CD14-positive monocyte (primary cell): ENCODE results near the gene PRPF38B. TPM values are rescaled to one million over a fixed set of nuclear protein-coding genes. Genes with fewer than 3 reads are reported as not detected.

Experiments used
- DNase-seq, 3 donors: peaks; one replicate each; pipeline ENCODE4 v3.0.0-alpha.2; 2011 to 2022
- H2AFZ ChIP-seq: 2 replicates; pipeline ENCODE4 v1.6.0; 2012; ENCODE audit warnings: mild to moderate bottlenecking, low read depth, low read length, inconsistent platforms; ENCODE audit not compliant: insufficient read depth, poor library complexity, severe bottlenecking
- H3K27ac ChIP-seq, 2 donors: 1 replicate in 1 of 2; 2 replicates in 1 of 2; pipeline ENCODE4 v1.5.1; 2012 to 2013; ENCODE audit warnings: low read length in 2 of 2, control low read depth in 1 of 2, inconsistent platforms in 1 of 2, low read depth in 1 of 2, mild to moderate bottlenecking in 1 of 2
- H3K27me3 ChIP-seq, 2 donors: one replicate each; pipeline versions ENCODE4 v1.6.0 to v1.6.1; 2011 to 2013; ENCODE audit warnings: low read length in 2 of 2; ENCODE audit not compliant: control insufficient read depth in 2 of 2, insufficient read depth in 2 of 2
- H3K36me3 ChIP-seq, 2 donors: replicated peaks in 1 of 2; 1 replicate in 1 of 2; 2 replicates in 1 of 2; pipeline versions ENCODE4 v1.5.1 to v1.6.1; 2012 to 2013; ENCODE audit warnings: low read length in 2 of 2, control low read depth in 1 of 2, inconsistent platforms in 1 of 2, mild to moderate bottlenecking in 1 of 2; ENCODE audit not compliant: insufficient read depth in 2 of 2, control insufficient read depth in 1 of 2
- H3K4me1 ChIP-seq, 2 donors: 1 replicate in 1 of 2; 2 replicates in 1 of 2; pipeline versions ENCODE4 v1.5.1 to v1.6.1; 2012 to 2013; ENCODE audit warnings: low read length in 2 of 2, control low read depth in 1 of 2, inconsistent platforms in 1 of 2, mild to moderate bottlenecking in 1 of 2, moderate library complexity in 1 of 2; ENCODE audit not compliant: insufficient read depth in 2 of 2, control insufficient read depth in 1 of 2
- H3K4me2 ChIP-seq: replicated peaks from 2 replicates; pipeline ENCODE3; 2012; ENCODE audit warnings: low read length, moderate library complexity, mild to moderate bottlenecking; ENCODE audit not compliant: poor library complexity, severe bottlenecking; ENCODE audit errors: extremely low read depth
- H3K4me3 ChIP-seq, 3 experiments: fragments of 200-600 bp in 1 of 3; sonication (generic) in 1 of 3; replicated peaks in 1 of 3; 1 replicate in 2 of 3; 2 replicates in 1 of 3; pipeline ENCODE4 v1.5.1; 2011 to 2013; ENCODE audit warnings: low read length in 3 of 3, mild to moderate bottlenecking in 3 of 3, control low read depth in 2 of 3, low read depth in 2 of 3, inconsistent platforms in 1 of 3, moderate library complexity in 1 of 3
- H3K79me2 ChIP-seq: 2 replicates; pipeline ENCODE4 v1.6.0; 2012; ENCODE audit warnings: mild to moderate bottlenecking, control low read depth, inconsistent platforms, low read length, moderate library complexity; ENCODE audit not compliant: insufficient read depth
- H3K9ac ChIP-seq: 2 replicates; pipeline ENCODE4 v1.6.0; 2017; ENCODE audit warnings: low read length, mild to moderate bottlenecking; ENCODE audit not compliant: insufficient read depth, poor library complexity, severe bottlenecking
- H3K9me3 ChIP-seq, 2 donors: replicated peaks in 1 of 2; 1 replicate in 1 of 2; 2 replicates in 1 of 2; pipeline versions ENCODE4 v1.5.1 to v1.6.1; 2012 to 2013; ENCODE audit warnings: low read length in 2 of 2, control low read depth in 1 of 2; ENCODE audit not compliant: control insufficient read depth in 1 of 2, insufficient read depth in 1 of 2
- H4K20me1 ChIP-seq: 2 replicates; pipeline ENCODE4 v1.6.0; 2012; ENCODE audit warnings: mild to moderate bottlenecking, low read length, control low read depth, moderate library complexity; ENCODE audit not compliant: insufficient read depth
- H3K27ac Mint-ChIP-seq, 7 donors: one replicate each; pipeline ENCODE4 v1.8.0; 2020; ENCODE audit warnings: mild to moderate bottlenecking in 7 of 7, mixed read lengths in 7 of 7, moderate library complexity in 6 of 7, inconsistent platforms in 2 of 7
- H3K27me3 Mint-ChIP-seq, 3 donors: one replicate each; pipeline ENCODE4 v1.8.0; 2021 to 2022; ENCODE audit warnings: low read depth in 3 of 3, mild to moderate bottlenecking in 3 of 3, mixed read lengths in 3 of 3, moderate library complexity in 3 of 3, inconsistent platforms in 1 of 3
- H3K36me3 Mint-ChIP-seq, 2 donors: one replicate each; pipeline ENCODE4 v1.8.0; 2020; ENCODE audit warnings: mixed read lengths in 2 of 2, inconsistent platforms in 1 of 2, mild to moderate bottlenecking in 1 of 2
- H3K4me1 Mint-ChIP-seq: one replicate; pipeline ENCODE4 v1.8.0; 2020; ENCODE audit warnings: mild to moderate bottlenecking, mixed read lengths
- H3K4me3 Mint-ChIP-seq, 2 donors: one replicate each; pipeline ENCODE4 v1.8.0; 2020; ENCODE audit warnings: mild to moderate bottlenecking in 2 of 2, mixed read lengths in 2 of 2, moderate library complexity in 1 of 2
- H3K9me3 Mint-ChIP-seq, 7 donors: one replicate each; pipeline ENCODE4 v1.8.0; 2020 to 2022; ENCODE audit warnings: mixed read lengths in 7 of 7, mild to moderate bottlenecking in 6 of 7, moderate library complexity in 6 of 7, inconsistent platforms in 2 of 7
- WGBS: methylation state at CpG from one replicate; pipeline ENCODE4 v1.1.5; 2013; ENCODE audit warnings: missing lambda C conversion rate; ENCODE audit not compliant: insufficient coverage; 5-methylcytosine and 5-hydroxymethylcytosine counted together
- intact Hi-C, 2 donors: fragments of 100-400 bp; cut with micrococcal nuclease; formaldehyde crosslinking; loops; one replicate each; pipeline versions ENCODE4 v1.15.0 to v1.15.1; 2023
- polyA plus RNA-seq, 3 donors: library from polyadenylated mRNA; depleted of rRNA in 1 of 3; unstranded in 2 of 3; stranded (reverse) in 1 of 3; fragments of 300-500 nt in 2 of 3; fragments of >200 nt in 1 of 3; fragmentation: Illumina TruSeq in 2 of 3; gene quantifications; 1 replicate in 2 of 3; 2 replicates in 1 of 3; pipeline ENCODE4 v1.2.3, GENCODE V29; 2012 to 2021
- TF ChIP-seq, protein P1 (sequence below): fragments of 200-600 bp; IDR thresholded peaks from one replicate; pipeline ENCODE4 v1.8.0; 2022; ENCODE audit warnings: antibody characterized with exemption, mild to moderate bottlenecking

The PRPF38B gene
- polyA plus RNA-seq, 3 donors: 4.9 to 29.9 (median 8.3) TPM

DNA sequence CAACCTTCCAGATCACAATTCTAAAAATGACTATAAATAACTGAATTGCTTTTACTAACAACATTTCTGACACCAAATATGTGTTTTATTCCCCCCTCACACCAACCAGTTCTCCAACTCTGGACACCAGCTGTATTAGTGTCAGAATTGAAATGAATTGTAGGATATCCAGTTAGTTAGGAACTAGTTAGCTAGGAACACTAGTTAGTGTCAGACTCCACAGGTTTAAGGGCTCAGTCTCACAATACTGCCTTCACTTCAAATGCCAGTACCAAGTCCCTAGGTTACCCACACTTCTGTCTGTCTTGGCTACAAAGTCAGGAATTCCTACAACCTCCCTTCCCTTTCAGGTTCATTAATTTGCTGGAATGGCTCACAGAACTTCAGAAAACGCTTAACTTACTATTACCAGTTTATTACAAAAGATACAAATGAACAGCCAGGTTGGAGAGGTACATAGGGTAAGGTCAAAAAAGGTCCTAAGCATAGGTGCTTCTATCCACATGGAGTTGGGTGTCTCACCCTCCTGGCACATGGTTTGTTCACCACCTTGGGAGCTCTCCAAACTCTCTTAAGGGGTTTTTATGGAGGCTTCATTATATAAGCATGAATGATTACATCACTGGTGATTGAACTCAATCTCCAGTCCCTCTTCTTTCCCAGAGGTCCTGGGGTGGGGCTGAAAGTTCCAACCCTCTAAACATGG is 58.5 kb downstream of the PRPF38B start:
- no peaks in the 10 kb centered on the region for H3K9me3 ChIP-seq
- peak overlapping the region in 1 of 2 donors; percentile 38 for H3K27ac ChIP-seq
- peaks cover 24 to 40% of the 10 kb centered on the region in 2 donors for H3K36me3 Mint-ChIP-seq
- no peak overlapping the region for H3K4me3 ChIP-seq
- no peak overlapping the region for H3K4me3 Mint-ChIP-seq
- peaks cover 29% of the 10 kb centered on the region for H3K4me1 Mint-ChIP-seq
- H3K4me2 ChIP-seq: no peak overlapping the region
- no CpG with 5 or more reads among the region's 1 CpG for WGBS
- DNase-seq: no peak
- TF ChIP-seq, protein P1, sequence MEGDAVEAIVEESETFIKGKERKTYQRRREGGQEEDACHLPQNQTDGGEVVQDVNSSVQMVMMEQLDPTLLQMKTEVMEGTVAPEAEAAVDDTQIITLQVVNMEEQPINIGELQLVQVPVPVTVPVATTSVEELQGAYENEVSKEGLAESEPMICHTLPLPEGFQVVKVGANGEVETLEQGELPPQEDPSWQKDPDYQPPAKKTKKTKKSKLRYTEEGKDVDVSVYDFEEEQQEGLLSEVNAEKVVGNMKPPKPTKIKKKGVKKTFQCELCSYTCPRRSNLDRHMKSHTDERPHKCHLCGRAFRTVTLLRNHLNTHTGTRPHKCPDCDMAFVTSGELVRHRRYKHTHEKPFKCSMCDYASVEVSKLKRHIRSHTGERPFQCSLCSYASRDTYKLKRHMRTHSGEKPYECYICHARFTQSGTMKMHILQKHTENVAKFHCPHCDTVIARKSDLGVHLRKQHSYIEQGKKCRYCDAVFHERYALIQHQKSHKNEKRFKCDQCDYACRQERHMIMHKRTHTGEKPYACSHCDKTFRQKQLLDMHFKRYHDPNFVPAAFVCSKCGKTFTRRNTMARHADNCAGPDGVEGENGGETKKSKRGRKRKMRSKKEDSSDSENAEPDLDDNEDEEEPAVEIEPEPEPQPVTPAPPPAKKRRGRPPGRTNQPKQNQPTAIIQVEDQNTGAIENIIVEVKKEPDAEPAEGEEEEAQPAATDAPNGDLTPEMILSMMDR: no peak
- peaks cover 66% of the 10 kb centered on the region for H3K79me2 ChIP-seq
- peak overlapping the region in 5 of 7 donors; percentile 10 to 82 (median 50) for H3K27ac Mint-ChIP-seq
- H2AFZ ChIP-seq: no peak overlapping the region
- intact Hi-C loops: no loop called here
- no peaks in the 10 kb centered on the region for H3K27me3 Mint-ChIP-seq
- H3K4me1 ChIP-seq: peaks cover 12 to 20% of the 10 kb centered on the region in 2 donors
- H3K36me3 ChIP-seq: peaks cover 32 to 51% of the 10 kb centered on the region in 2 donors
- H3K27me3 ChIP-seq: no peaks in the 10 kb centered on the region
- H3K9ac ChIP-seq: no peak overlapping the region
- H4K20me1 ChIP-seq: peaks cover 64% of the 10 kb centered on the region
- H3K9me3 Mint-ChIP-seq: peaks cover 0 to 1% (median 0%) of the 10 kb centered on the region in 7 donors

Other genes starting within 250 kb of the PRPF38B start
- gene NBPF6, start 242.0 kb upstream of the PRPF38B start, polyA plus RNA-seq: not detected
- 1 to 10 TPM; 1.4 to 8.4 (median 4.3) TPM for gene EEIG2, start 132.2 kb upstream of the PRPF38B start, polyA plus RNA-seq
- gene HENMT1, start 31.2 kb upstream of the PRPF38B start, polyA plus RNA-seq: 10 to 100 TPM; 10.5 to 14.5 (median 13.4) TPM
- gene FNDC7, start 20.6 kb downstream of the PRPF38B start, polyA plus RNA-seq: under 1 TPM in 1 of 3 donors, not detected in 2; 0.07 TPM
- 10 to 100 TPM; 32.3 to 56.2 (median 48.3) TPM for gene STXBP3, start 54.4 kb downstream of the PRPF38B start, polyA plus RNA-seq
- not detected for gene AKNAD1, start 164.8 kb downstream of the PRPF38B start, polyA plus RNA-seq
- 1 to 10 TPM; 1.2 to 4.7 (median 2.4) TPM for gene GPSM2, start 184.7 kb downstream of the PRPF38B start, polyA plus RNA-seq